ENCODE results near the gene CCSER1.
"Not testable (repeated sequence)": the region's sequence is repeated elsewhere in the genome, so short reads cannot be mapped to it uniquely, and the experiment has no call there.

The CCSER1 gene

DNA sequence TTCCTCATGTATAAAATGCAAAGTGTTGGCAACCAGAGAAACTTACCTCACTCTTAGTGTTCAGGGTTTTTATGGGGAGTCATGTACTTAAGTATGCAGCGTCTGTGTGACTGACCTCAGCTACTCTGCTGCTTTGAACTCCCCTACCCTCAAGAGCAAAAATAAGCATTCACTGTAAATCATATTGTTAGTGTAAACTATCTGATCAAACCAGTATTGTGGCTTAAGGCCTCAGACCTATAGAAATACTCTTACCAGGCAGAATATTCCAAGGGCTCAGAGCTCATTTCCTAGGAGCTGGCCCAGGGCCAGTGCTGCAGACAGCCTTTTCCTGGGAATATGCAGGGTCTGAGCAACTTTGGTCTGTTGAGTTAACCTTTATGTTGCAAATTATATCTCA, 453.1 kb downstream of the CCSER1 start:
- no peak for DNase-seq

DNA sequence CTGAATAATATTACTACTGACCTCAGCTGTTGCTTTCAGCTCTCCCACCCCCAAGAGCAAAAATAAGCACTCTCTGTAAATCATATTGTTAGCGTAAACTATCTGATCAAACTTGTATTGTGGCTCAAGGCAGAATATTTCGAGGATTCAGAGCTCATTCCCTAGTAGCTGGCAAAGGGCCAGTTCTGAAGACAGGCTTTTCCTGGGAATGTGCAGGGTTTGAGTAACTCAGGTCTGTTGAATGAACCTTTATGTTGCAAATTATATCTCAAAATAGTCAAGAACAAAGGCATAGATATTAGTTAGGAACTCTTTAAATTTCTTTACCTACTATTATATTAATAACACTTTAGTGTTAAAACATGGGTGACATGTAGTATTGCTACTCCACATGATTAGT, 454.9 kb downstream of the CCSER1 start:
- no peak for DNase-seq

DNA sequence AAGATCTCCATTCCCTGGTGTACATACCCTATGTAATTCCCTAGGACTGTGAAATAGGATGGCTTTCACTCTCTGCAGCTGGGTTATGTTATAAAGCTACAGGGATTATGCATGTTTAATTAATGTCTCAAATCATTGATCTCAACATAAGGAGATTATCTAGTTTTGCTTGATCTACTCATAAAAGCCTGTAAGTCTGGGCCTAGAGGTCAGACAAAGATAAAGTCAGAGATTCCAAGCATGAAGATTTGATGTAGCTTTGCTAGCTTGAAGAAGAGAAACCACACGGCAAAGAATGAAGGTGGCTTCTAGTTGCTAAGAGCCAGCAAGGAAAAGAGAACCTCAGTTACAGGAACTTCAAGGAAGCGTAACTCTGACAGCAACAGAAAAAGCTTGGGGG, 456.9 kb downstream of the CCSER1 start:
- DNase-seq, result no peak

DNA sequence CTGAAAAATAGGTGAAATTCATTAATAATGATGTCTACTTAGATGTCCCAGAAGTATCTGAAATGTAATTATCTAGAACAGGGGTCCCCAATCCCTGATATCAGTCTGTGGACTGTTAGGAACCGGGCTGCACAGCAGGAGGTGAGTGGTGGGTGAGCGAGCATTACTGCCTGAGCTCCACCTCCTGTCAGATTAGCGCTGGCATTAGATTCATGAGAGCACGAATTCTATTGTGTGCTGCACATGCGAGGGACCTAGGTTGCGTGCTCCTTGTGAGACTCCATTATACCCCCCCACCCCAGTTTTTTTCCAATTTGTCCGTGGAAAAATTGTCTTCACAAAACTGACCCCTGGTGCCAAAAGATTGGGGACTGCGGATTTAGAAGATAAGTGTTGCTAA, 458.8 kb downstream of the CCSER1 start:
- DNase-seq, result no peak

DNA sequence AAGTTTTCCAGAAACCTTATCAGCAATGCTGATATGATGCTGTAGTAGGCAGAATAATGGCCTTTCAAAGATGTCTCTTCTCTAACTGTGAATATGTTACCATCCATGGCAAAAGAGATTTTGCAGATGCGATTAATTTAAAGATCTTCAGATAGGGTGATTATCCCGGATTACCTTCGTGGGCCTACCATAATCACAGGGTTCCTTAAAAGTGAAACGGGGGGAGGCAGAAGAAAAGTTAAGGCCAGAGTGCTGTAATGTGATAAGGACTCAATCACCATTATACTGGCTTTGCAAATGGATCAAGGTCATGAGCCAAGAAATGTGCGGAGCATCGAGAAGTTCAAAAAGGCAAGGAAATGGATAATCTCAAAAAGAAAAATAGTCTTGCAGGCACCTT, 459.6 kb downstream of the CCSER1 start:
- no peak for DNase-seq

DNA sequence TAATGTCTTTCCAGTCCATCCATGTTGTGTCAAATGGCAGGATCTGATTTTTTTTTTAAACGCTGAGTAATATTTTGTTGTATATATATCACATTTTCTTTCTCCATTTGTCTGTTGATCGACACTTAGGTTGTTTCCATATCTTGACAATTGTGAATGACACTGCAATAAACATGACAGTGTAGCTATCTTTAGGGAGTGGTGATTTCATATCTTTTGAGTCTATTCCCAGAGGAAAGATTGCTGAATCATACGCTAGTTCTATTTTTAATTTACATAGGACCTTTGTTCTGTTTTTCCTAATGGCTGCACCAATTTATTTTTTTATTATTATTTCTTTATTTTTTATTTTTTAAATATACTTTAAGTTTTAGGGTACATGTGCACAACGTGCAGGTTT, 470.7 kb downstream of the CCSER1 start:
- DNase-seq, result no peak

DNA sequence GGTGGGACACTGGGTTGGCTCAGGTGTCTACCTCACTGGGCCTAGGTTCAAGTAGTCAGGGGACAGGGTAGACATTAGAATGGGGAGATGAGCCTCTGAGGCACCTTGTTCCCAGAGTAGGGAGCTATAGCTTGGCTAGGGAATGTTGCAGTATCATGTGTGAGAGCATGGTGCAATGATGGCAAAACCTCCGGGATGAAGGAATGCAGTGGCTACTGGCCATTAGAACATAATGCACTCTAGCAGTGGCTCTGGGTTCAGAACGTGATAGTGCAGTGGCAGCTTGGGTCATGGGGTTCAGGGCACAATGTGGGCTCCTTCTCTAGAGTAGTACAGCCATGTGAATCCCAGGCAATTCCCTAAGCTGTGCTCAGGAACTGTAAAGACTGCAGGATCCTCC, 471.5 kb downstream of the CCSER1 start:
- no peak for DNase-seq

DNA sequence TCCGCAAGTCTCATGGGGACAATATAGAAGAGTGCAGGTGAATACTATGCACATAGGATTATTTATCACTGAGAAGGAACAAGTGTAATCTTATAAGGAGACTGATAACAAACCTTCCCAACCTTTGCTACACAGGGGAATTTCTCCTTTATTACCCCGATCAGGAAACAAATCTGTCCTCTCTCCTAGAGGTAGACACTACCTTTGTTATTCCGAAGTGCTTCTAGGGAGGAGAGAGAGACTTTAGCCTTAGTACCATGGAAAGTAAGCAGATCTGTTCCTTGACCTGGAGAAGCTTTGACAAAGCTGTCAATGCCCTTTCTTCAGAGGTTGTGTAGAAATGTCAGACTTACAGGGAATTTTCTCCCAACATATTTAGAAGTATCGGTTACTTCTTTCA, 475.5 kb downstream of the CCSER1 start:
- no peak for DNase-seq

DNA sequence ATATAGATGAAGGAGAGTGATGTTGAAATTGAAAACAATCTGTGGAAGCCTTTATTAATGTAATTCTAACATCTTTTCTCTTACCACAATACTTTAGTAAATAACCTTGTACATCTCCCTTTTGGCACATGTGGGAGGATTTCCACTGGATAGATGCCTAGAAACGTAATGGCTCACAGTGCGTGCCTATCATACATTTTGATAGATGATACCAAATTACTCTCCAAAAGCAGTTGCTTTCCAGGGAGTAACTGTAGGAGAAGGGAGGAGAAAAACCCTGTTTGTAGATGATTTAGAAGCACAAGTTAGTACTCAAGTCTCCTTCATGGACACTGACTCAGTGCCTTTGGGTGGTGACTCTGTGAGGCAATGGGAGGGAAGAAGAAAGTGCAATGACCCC, 476.3 kb downstream of the CCSER1 start:
- no peak for DNase-seq

DNA sequence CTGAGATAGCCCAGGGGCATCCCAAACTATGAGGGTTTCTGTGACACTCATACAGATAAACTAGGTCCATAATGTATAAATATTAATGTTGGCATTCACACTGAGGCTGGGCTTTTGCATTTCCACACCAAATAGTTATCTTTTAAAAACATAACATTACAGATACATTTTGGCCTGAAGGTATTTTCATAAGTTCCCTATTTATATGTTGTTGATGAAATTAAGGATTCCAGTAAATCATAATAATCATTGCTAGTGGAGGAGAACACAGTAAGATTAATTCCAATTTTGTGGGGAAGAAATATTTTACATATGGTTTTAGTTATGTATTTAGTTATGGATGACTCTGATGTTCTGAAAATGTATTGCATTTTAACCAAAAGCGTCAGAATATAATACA, 479.6 kb downstream of the CCSER1 start:
- DNase-seq, result no peak

DNA sequence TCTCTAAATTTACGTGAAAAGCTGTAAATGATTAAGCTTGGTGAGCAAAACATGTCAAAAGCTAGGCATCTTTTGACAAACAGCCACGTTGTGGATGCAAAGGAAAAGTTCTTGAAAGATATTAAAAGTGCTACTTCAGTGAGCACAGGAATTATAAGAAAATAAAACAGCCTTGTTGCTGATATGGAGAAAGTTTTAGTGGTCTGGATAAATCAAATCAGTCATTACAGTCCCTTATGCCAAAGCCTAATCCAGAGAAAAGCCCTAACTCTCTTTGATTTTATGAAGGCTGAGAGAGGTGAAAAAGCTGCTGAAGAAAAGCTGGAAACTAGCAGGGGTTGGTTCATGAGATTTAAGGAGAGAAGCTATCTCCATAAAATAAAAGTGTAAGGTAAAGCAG, 487.2 kb downstream of the CCSER1 start:
- no peak for DNase-seq

DNA sequence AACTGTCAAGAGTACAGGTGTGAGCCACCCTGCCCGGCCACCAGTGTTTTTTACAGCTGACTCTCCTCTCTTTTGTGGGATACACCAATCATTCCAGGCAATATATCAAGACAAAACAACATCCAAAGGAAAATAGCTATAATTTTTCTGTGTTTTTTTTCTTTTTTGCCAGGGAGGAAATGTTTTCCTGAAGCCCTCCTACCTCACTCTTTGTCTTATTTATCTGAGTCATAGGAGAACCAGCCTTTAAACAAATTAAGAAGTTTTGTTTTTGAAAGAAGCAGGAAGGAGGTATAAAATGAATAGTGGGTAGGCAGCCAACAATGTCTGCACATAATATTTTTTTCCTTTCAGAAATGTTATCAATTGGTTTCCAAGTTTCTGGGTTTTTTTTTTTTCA, 493.9 kb downstream of the CCSER1 start:
- no peak for DNase-seq

DNA sequence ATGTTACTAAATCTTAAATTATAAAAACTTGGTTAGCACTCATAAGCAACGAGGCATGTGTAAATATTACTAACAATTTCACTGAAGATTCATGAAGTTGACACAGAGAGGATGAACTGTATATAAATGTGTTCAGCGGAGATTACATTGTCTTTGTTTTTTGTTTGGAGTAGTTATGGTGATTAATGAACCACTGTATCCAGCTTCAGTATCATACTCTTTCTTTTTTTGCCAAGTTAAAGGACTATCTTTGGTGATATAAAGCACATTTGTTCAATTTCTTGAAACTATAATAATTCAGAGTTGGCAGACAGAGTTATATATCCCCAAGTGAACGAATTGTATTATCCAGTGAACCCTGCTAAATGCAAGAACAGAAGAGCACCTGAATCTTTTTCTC, 497.6 kb downstream of the CCSER1 start:
- no peak for DNase-seq

DNA sequence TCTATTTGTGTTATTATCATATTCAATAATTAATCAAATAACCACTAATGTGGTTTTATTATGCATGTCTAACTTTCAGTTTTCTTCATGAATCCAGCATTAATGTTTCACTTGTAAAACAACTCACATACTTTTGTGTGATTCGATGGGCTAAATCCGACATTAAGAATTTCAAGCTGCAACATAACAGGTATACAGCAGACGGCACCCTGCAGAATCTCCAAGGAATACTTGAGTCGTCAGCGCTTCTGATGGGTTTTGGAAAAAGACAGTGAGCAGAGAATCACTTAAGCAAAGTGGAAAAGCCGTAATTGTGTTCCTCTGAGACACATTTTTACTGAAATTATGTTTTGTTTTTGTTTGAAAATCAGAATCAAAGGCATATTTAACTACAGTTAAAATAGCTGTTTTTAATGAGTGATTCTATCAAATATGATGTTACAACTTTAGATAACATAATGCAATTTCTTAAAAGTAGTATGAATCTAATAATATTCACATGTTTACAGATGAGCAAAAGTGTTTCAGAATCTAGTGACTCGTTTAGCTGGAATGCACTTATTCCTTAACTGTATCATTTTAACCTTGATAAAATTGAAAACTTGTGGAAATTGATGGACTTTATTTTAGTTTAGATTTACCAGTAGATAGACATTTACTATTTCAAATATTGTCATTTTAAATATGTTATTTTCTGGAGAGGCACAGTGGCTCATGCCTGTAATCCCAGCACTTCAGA, 514.8 kb downstream of the CCSER1 start:
- no peak for DNase-seq

DNA sequence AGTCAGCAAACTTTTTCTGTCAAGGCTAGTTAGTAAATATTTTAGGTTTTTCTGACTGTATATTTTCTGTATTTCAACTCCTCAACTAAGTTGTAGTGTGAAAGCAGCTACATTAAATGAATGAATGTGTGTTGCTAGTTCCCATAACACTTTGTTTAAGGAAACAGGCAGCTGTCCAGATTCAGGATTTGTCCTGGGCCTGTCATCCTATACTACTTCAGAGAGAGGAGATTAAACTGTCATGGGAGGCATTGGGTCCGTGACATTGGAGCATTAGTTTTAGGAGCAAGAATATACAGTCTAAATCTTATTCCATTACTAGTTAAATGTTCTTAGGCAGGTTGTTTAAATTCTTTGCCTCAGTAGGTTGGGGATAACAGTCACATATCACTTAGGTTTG, 516.0 kb downstream of the CCSER1 start:
- no peak for DNase-seq

DNA sequence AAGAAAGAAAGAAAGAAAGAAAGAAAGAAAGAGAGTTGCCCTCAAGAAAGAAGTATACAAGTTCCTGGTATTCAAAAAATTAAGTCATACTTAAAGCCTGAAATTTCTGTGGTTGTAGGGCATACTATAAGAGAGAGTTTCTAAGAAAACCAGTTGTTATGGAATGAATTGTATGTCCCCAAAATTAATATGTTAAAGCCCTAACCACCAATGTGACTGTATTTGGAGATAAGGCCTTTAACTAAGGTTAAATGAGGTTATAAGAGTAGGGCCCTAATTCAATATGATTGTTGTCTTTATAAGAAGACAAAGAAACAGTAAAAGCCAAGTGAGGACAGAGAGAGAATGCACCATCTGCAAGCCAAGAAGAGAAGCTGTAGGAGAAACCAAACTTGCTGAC, 521.1 kb downstream of the CCSER1 start:
- DNase-seq, result no peak

DNA sequence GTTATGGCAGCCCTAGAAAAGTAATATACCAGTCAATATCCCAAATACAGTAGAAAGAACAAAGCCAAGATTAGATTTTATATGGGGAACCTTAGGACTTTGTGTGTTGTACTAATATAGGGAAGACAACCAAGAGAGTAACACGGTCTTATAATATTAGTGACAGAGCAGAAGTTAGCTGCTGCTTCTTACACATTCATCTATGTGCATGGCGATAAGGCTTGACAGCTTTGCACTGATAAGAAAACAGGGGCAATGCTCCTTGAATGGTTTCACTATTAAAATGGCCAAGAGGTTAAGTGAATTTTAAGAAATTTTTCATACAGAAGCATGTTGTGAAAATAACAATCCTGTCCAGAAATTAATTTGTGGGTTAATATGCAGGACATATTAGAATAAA, 521.6 kb downstream of the CCSER1 start:
- no peak for DNase-seq

DNA sequence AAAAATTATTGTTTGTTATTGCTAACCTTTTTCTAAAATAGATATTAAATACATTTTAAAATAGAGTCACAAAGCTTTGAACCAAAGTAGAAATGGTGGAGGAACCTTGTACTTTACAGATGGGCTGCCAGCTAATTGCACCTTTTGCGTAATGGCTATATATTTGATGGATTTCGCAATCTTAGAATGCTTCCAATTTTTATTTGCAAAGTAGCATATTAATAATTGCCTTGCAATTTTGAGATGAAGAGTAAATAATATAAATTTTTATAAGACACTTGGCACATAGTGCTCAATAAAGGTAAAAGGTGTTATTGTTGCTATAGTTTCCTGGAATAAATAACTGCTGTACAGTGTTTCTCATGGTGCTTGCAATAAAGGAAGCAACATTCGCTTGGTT, 533.5 kb downstream of the CCSER1 start:
- DNase-seq, result no peak

DNA sequence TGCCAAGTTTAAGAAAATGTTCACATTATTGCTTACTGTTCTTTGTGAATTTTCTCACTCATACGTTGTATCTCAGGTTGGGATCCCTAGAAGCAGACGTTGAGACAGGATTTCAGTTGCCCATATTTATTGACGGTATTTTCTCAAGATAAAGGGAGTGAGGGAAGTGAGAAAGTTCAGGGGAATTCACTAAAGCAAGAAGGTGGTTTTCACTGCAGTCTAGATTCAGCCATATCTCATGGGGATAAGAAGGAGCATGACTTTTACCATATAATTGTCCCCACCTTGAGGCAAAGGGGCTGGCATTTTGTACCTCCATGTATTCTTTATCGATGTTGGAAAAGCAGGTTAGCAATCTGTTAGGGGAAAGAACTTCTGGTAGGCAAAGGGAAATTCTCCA, 543.0 kb downstream of the CCSER1 start:
- DNase-seq, result no peak

DNA sequence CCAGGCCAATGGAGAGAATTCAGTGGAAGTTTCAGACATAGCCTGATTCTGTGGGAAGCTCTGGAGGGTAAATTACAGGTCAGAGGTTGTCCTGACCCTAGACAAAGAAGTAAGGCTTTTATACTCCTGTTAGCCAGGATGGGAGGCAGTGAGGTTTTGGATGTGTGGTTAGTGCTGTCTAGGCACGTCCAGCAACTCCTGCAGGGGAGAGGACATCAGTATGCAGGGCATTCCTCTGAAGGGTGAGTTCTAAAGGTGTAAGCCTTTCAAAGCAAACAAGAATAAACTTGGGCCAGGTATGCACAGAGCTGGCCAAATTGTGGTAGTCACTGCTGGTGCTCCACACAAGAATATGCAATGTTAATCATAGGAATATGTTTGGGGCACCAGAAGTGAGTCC, 562.5 kb downstream of the CCSER1 start:
- no peak for DNase-seq

DNA sequence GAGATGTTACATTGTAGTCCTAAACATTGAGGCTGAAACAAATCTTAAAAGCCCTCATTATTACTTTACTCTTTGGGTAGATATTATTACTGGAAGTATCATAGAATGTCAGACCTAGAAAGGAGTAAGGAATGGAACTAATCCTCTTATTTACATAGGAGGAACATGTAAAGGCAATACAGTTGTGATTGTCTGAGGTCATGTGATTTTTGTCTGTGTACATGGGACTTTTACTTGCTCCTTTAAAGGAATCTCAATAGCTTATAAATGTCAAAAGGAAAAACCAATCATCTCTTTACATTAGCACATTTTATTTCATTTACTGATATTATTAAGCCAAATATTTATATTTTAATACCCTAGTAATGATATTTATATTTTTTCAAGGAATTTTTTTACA, 568.2 kb downstream of the CCSER1 start:
- no peak for DNase-seq

DNA sequence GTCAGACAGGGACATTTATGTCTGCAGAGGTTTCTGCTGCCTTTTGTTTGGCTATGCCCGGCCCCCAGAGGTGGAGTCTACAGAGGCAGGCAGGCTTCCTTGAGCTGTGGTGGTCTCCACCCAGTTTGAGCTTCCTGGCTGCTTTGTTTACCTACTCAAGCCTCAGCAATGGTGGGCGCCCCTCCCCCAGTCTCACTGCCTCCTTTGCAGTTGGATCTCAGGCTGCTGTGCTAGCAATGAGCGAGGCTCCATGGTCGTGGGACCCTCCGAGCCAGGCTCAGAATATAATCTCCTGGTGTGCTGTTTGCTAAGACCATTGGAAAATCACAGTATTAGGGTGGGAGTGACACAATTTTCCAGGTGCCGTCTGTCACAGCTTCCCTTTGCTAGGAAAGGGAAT, 578.3 kb downstream of the CCSER1 start:
- DNase-seq, result not testable (repeated sequence)

DNA sequence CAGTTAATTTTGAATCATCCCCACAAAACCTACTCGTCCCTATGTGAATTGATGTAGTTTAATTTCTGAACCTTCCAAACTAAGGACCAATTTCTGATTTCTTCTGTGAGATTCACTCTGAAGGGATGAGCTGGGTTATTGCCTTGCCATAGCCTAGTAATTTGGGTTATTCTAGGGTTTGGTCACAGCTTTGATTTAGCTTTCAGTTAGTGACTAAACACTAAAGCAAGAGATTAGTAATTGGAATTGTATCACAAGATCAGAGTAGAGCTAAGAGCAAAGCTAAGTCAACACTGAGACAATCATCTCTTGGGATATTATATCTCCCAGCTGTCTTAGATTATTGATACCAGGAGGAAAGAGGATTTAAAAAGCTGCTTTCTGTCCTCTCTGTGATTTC, 588.0 kb downstream of the CCSER1 start:
- no peak for DNase-seq

DNA sequence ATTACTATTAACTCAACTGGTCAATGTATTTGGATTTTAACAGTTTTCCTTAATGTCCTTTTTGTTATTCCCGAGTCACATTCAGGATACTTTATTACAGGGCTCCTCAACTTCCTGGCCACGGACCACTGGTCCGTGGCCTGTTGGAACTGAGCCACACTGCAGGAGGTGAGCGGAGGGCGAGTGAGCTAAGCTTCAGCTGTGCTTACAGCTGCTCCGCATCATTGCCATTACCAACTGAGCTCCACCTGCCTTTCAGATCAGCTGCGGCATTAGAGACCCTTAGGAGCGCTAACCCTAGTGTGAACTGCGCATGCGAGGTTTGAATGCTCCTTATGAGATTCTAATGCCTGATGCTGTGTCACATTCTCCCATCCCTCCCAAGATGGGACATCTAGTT, 591.7 kb downstream of the CCSER1 start:
- DNase-seq, result no peak

DNA sequence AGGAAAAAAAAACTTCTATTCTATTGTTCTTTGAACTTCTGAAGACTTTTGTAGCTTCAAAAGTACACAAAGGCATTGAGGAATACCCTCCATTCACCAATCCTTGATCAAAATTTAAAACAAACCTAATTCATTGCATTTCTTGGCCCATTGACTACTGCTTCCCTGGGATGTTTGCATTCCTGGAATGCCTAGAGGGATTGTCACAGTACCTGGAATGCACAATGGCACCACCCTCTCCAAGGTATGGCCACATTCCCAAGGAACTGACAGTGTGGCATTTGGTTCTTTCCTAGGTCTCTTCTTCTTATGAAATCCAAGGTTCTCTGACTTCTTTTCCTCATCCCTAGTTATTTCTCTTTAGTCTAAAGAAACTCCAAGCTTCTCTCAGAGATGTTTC, 600.7 kb downstream of the CCSER1 start:
- no peak for DNase-seq

DNA sequence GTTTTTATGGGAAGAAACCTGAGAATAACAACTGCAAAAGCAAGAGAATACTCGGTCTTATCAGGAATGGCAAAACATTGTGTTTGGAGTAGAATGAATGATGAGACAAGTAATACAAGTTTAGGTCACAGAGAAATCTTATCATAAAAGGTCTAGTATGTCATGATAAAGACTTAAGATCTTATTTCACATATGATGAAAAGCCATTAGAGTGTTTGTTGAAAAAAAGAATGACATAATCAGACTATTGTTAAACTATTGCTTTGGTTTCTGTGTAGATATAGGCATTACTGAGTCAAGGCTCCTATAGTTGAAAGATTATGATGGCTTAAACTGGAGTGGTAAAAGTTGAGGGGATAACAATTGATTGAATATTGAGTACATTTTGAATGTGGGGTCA, 603.6 kb downstream of the CCSER1 start:
- no peak for DNase-seq

All from stimulated activated CD4-positive, alpha-beta T cell treated with anti-CD3 and anti-CD28 coated beads, Interleukin-1b, Interleukin-23, amount 100 ng/mL, for 48 hours (primary cell).